Adrenal gland (tissue), 5 donors: ENCODE results near the gene RILP.

Source experiments
- CTCF ChIP-seq, 6 experiments: fragments of 450-650 bp in 4 of 6; fragments of 200-600 bp in 2 of 6; sonication (generic) in 1 of 6; IDR thresholded peaks; 1 replicate in 5 of 6; 2 replicates in 1 of 6; pipeline versions ENCODE4 v1.5.1 to v1.8.0; 2016 to 2021; ENCODE audit warnings: antibody characterized with exemption in 6 of 6, mild to moderate bottlenecking in 2 of 6, moderate library complexity in 1 of 6
- POLR2A ChIP-seq, 2 donors: fragments of 450-650 bp; IDR thresholded peaks; one replicate each; pipeline ENCODE4 v1.6.1; 2017; ENCODE audit warnings: antibody characterized with exemption in 2 of 2, mild to moderate bottlenecking in 2 of 2, moderate library complexity in 1 of 2
- donor health status: DM: no; HTN: no; CAD: no.

GRCh38 chr17:1651559-1651844, 1.8 kb upstream of the RILP start:
- TF ChIP-seq CTCF (IDR thresholded peaks at IDR 0.05) (no peak), POLR2A (IDR thresholded peaks at IDR 0.05) (no peak)
